H1 (cell line): Measurements from ENCODE around the gene GABRB2. TPM values are rescaled to one million over a fixed set of nuclear protein-coding genes. Genes with fewer than 3 reads are reported as not detected.

Experiments
- CTCF ChIA-PET: fragments of 300-600 bp; sonication (Branson Sonifier 250); formaldehyde crosslinking; loops from one replicate; lab custom pipeline; 2021; ENCODE audit not compliant: partially characterized antibody; lab: Charles Lee
- POLR2A ChIA-PET: fragments of 300-600 bp; sonication (Branson Sonifier 250); formaldehyde crosslinking; loops from one replicate; lab custom pipeline; 2021; ENCODE audit warnings: inconsistent platforms; ENCODE audit not compliant: partially characterized antibody; lab: Charles Lee
- DNase-seq, 2 experiments: peaks; one replicate each; pipeline versions ENCODE4 v3.0.0 to v3.0.0-alpha.2; 2010 to 2022; ENCODE audit warnings: low spot score in 2 of 2, low read depth in 1 of 2, mixed read lengths in 1 of 2
- FAIRE-seq: peaks from 2 replicates; lab custom pipeline; 2011; peaks lifted over from hg19 to GRCh38; lab: Jason Lieb, UNC
- H2AFZ ChIP-seq: 2 replicates; pipeline ENCODE4 v1.8.1; 2012; ENCODE audit warnings: low read length, inconsistent platforms
- H2AK5ac ChIP-seq: 2 replicates; pipeline ENCODE4 v1.6.1; 2013; ENCODE audit warnings: low read depth, low read length
- H2BK120ac ChIP-seq: replicated peaks from 2 replicates; pipeline ENCODE3; 2013; ENCODE audit warnings: low read depth, low read length, inconsistent platforms
- H2BK12ac ChIP-seq: 2 replicates; pipeline ENCODE4 v1.6.1; 2013; ENCODE audit warnings: low read depth, low read length
- H2BK15ac ChIP-seq: 2 replicates; pipeline ENCODE4 v1.6.1; 2013; ENCODE audit warnings: low read length
- H2BK20ac ChIP-seq: 2 replicates; pipeline ENCODE4 v1.6.1; 2013; ENCODE audit warnings: low read length
- H2BK5ac ChIP-seq: 2 replicates; pipeline ENCODE4 v1.6.1; 2013; ENCODE audit warnings: low read depth, low read length
- H3K14ac ChIP-seq: 2 replicates; pipeline ENCODE4 v1.6.1; 2013; ENCODE audit warnings: inconsistent platforms; ENCODE audit not compliant: insufficient read length
- H3K18ac ChIP-seq: 2 replicates; pipeline ENCODE4 v1.6.1; 2013; ENCODE audit warnings: low read length; ENCODE audit errors: extremely low read depth
- H3K23ac ChIP-seq: 2 replicates; pipeline ENCODE4 v1.6.1; 2013; ENCODE audit warnings: inconsistent platforms; ENCODE audit not compliant: insufficient read length
- H3K23me2 ChIP-seq: 2 replicates; pipeline ENCODE4 v1.6.1; 2013; ENCODE audit warnings: low read depth, low read length
- H3K27ac ChIP-seq: 2 replicates; pipeline ENCODE4 v1.6.1; 2011; ENCODE audit warnings: low read depth, low read length, inconsistent platforms
- H3K27me3 ChIP-seq, 4 experiments: replicated peaks in 1 of 4; 1 replicate in 1 of 4; 2 replicates in 3 of 4; pipeline versions ENCODE4 v1.6.1 to v1.8.1; 2011 to 2013; ENCODE audit warnings: low read length in 3 of 4, mild to moderate bottlenecking in 3 of 4, inconsistent platforms in 2 of 4, mixed read lengths in 2 of 4, moderate library complexity in 1 of 4; ENCODE audit not compliant: control insufficient read depth in 3 of 4, insufficient read depth in 3 of 4; ENCODE audit errors: extremely low read depth in 1 of 4
- H3K36me3 ChIP-seq, 4 experiments: 2 replicates each; pipeline versions ENCODE4 v1.6.1 to v1.8.1; 2011 to 2013; ENCODE audit warnings: mild to moderate bottlenecking in 4 of 4, low read length in 3 of 4, moderate library complexity in 2 of 4, control low read depth in 1 of 4, inconsistent platforms in 1 of 4; ENCODE audit not compliant: insufficient read depth in 4 of 4, control insufficient read depth in 2 of 4
- H3K4ac ChIP-seq: replicated peaks from 2 replicates; pipeline ENCODE3; 2013; ENCODE audit warnings: low read length, low read depth, mixed read lengths, inconsistent platforms; ENCODE audit not compliant: insufficient read length
- H3K4me1 ChIP-seq, 4 experiments: replicated peaks in 1 of 4; 1 replicate in 1 of 4; 2 replicates in 3 of 4; pipeline versions ENCODE4 v1.6.1 to v1.8.1; 2011 to 2013; ENCODE audit warnings: low read length in 3 of 4, inconsistent platforms in 2 of 4, mixed read lengths in 1 of 4; ENCODE audit not compliant: insufficient read depth in 4 of 4, control insufficient read depth in 3 of 4
- H3K4me2 ChIP-seq, 2 experiments: 2 replicates each; pipeline versions ENCODE4 v1.6.1 to v1.8.1; 2011 to 2013; ENCODE audit warnings: low read depth in 2 of 2, low read length in 2 of 2, control low read depth in 1 of 2, inconsistent platforms in 1 of 2, mild to moderate bottlenecking in 1 of 2; ENCODE audit not compliant: insufficient read depth in 1 of 2
- H3K4me3 ChIP-seq, 4 experiments: fragments of 200-600, 300-600 bp in 1 of 4; sonication (generic), shearing (Covaris generic), sonication (Bioruptor Twin) in 1 of 4; 2 replicates each; pipeline versions ENCODE4 v1.5.1 to v1.8.1; 2011 to 2016; ENCODE audit warnings: low read length in 4 of 4, low read depth in 3 of 4, control low read depth in 2 of 4, inconsistent platforms in 2 of 4, mild to moderate bottlenecking in 2 of 4, mixed read lengths in 1 of 4, moderate library complexity in 1 of 4; ENCODE audit not compliant: insufficient read depth in 2 of 4; ENCODE audit errors: extremely low read depth in 1 of 4
- H3K56ac ChIP-seq: replicated peaks from 2 replicates; pipeline ENCODE3; 2013; ENCODE audit warnings: low read depth, mild to moderate bottlenecking, mixed read lengths, low read length, inconsistent platforms; ENCODE audit not compliant: insufficient read length
- H3K79me1 ChIP-seq: 2 replicates; pipeline ENCODE4 v1.6.1; 2013; ENCODE audit warnings: low read depth, low read length, control low read depth
- H3K79me2 ChIP-seq, 2 experiments: 2 replicates each; pipeline versions ENCODE4 v1.6.1 to v1.8.1; 2012 to 2013; ENCODE audit warnings: low read length in 2 of 2, mild to moderate bottlenecking in 2 of 2, inconsistent platforms in 1 of 2; ENCODE audit not compliant: insufficient read depth in 2 of 2, control insufficient read depth in 1 of 2
- H3K9ac ChIP-seq, 4 experiments: replicated peaks in 1 of 4; 1 replicate in 1 of 4; 2 replicates in 3 of 4; pipeline versions ENCODE4 v1.6.1 to v1.8.1; 2011 to 2013; ENCODE audit warnings: low read depth in 3 of 4, low read length in 3 of 4, control low read depth in 2 of 4, mild to moderate bottlenecking in 2 of 4, moderate library complexity in 2 of 4, inconsistent platforms in 1 of 4; ENCODE audit errors: extremely low read depth in 1 of 4
- H3K9me3 ChIP-seq, 2 experiments: 2 replicates each; pipeline versions ENCODE4 v1.6.1 to v1.8.1; 2012 to 2013; ENCODE audit warnings: mild to moderate bottlenecking in 2 of 2, moderate library complexity in 2 of 2, control low read depth in 1 of 2, inconsistent platforms in 1 of 2, low read depth in 1 of 2, low read length in 1 of 2, mixed read lengths in 1 of 2; ENCODE audit not compliant: insufficient read depth in 2 of 2
- H4K20me1 ChIP-seq, 2 experiments: replicated peaks in 1 of 2; 2 replicates each; pipeline versions ENCODE3 to v1.8.1; 2011 to 2013; ENCODE audit warnings: inconsistent platforms in 2 of 2, low read length in 2 of 2, mild to moderate bottlenecking in 1 of 2; ENCODE audit not compliant: insufficient read depth in 2 of 2, control insufficient read depth in 1 of 2
- H4K5ac ChIP-seq: 2 replicates; pipeline ENCODE4 v1.6.1; 2013; ENCODE audit warnings: low read length, low read depth, mixed read lengths, inconsistent platforms; ENCODE audit not compliant: insufficient read length
- H4K8ac ChIP-seq: 2 replicates; pipeline ENCODE4 v1.8.0; 2013; ENCODE audit warnings: mild to moderate bottlenecking, moderate library complexity, low read length, inconsistent platforms; ENCODE audit not compliant: insufficient read depth; ENCODE audit errors: extremely low read depth
- H4K91ac ChIP-seq: replicated peaks from 2 replicates; pipeline ENCODE3; 2013; ENCODE audit warnings: low read length, mixed read lengths, inconsistent platforms; ENCODE audit not compliant: insufficient read length
- KDM1A ChIP-seq: fragments of 200-600, 300-600 bp; sonication (generic); IDR thresholded peaks from 2 replicates; pipeline ENCODE4 v1.7.1; 2016; ENCODE audit warnings: mild to moderate bottlenecking, low read length, borderline replicate concordance
- POLR2A ChIP-seq, 2 experiments: IDR thresholded peaks; 1 replicate in 1 of 2; 2 replicates in 1 of 2; pipeline ENCODE4 v1.6.1; 2011; ENCODE audit warnings: low read depth in 2 of 2, low read length in 2 of 2, mild to moderate bottlenecking in 2 of 2; ENCODE audit errors: control extremely low read depth in 1 of 2
- WGBS, 2 experiments: shearing (Covaris generic) in 1 of 2; methylation state at CpG; one replicate each; pipeline versions ENCODE4 v1.1.6 to v1.1.7; 2013 to 2015; ENCODE audit warnings: low lambda C conversion rate in 2 of 2, mixed read lengths in 2 of 2, inconsistent platforms in 1 of 2, low coverage in 1 of 2, missing lambda C conversion rate in 1 of 2; ENCODE audit not compliant: insufficient replicate concordance in 2 of 2, insufficient coverage in 1 of 2, insufficient read length in 1 of 2; ENCODE audit errors: extremely low coverage in 1 of 2, missing lambda C conversion rate in 1 of 2; 5-methylcytosine and 5-hydroxymethylcytosine counted together
- polyA plus RNA-seq, 7 experiments: library from polyadenylated mRNA; depleted of rRNA in 3 of 7; stranded (reverse) in 5 of 7; unstranded in 2 of 7; fragments of >200 nt in 5 of 7; fragments of 200-250 nt in 2 of 7; gene quantifications; 1 replicate in 5 of 7; 2 replicates in 1 of 7; 4 replicates in 1 of 7; pipeline versions ENCODE4 v1.2.1 to v1.2.3, GENCODE V29; 2011 to 2013; ENCODE audit warnings: missing spikeins in 2 of 7, mixed read lengths in 2 of 7
- total RNA-seq: library from RNA; stranded (reverse); fragmentation: NEBNext Ultra II Directional; extraction: Animal tissue kit (Norgen Biotek cat#: 25700); gene quantifications from 2 replicates; pipeline ENCODE4 v1.2.1, GENCODE V29; 2021

Gene GABRB2
- total and polyA plus RNA-seq, 2 of the 8 experiments (the other 6 are each of a cell fraction or from before 2014, with no cell fraction given), result 0.54 to 1.9 TPM

GRCh38 chr5:161332343-161332742, 214.2 kb downstream of the GABRB2 start:
- no peak overlapping the region for H3K56ac ChIP-seq
- H3K9ac ChIP-seq, result no peak overlapping the region
- no peak overlapping the region for H3K4me2 ChIP-seq
- H3K79me2 ChIP-seq, result no peaks in the 10 kb centered on the region
- H3K4me1 ChIP-seq, result peaks cover 0 to 5% (median 0%) of the 10 kb centered on the region in 4 experiments; a peak in 1 of 7 replicates
- CTCF ChIA-PET, result interaction anchor here (0.8 kb wide), 1 partner anchor 44 kb away, joined by 3 read pairs; no protein-coding TSS in a partner anchor
- WGBS, 2 experiments, result 93% methylated on average over 3 of the region's 3 CpGs; no CpG with 5 or more reads in 1 of the 2 experiments
- H4K20me1 ChIP-seq, result no peaks in the 10 kb centered on the region
- H3K23ac ChIP-seq, result no peak overlapping the region
- no peak overlapping the region for H3K27ac ChIP-seq
- POLR2A ChIA-PET, result no interaction called here
- H3K9me3 ChIP-seq, result no peaks in the 10 kb centered on the region
- H2AK5ac ChIP-seq, result no peak overlapping the region
- no peak overlapping the region for H2AFZ ChIP-seq
- no peak overlapping the region for H2BK12ac ChIP-seq
- H3K4ac ChIP-seq, result no peak overlapping the region
- H3K23me2 ChIP-seq, result no peaks in the 10 kb centered on the region
- no peak overlapping the region for H3K18ac ChIP-seq
- no peak overlapping the region for H2BK15ac ChIP-seq
- no peak overlapping the region for H2BK120ac ChIP-seq
- no peak overlapping the region for H4K91ac ChIP-seq
- H2BK5ac ChIP-seq, result no peak overlapping the region
- H3K27me3 ChIP-seq, result no peaks in the 10 kb centered on the region
- H4K8ac ChIP-seq, result no peak overlapping the region
- H3K79me1 ChIP-seq, result no peaks in the 10 kb centered on the region
- H3K36me3 ChIP-seq, result no peaks in the 10 kb centered on the region
- H3K14ac ChIP-seq, result no peak overlapping the region
- TF ChIP-seq POLR2A (IDR thresholded peaks at IDR 0.05; ENCODE audit: control extremely low read depth in 1 of 2, low read depth in 2 of 2, low read length in 2 of 2) (no peak), KDM1A (no peak)
- no peak overlapping the region for H2BK20ac ChIP-seq
- H3K4me3 ChIP-seq, result no peak overlapping the region
- H4K5ac ChIP-seq, result no peak overlapping the region
- FAIRE-seq (no peak), DNase-seq (no peak)
